ENCODE measurements around the gene PPP1R12B.

GRCh38 chr1:202578001-202578504, 229.6 kb downstream of the PPP1R12B start:
- no peak for TF ChIP-seq CTCF (IDR thresholded peaks at IDR 0.05)
- no peak for TF ChIP-seq POLR2AphosphoS5 (IDR thresholded peaks at IDR 0.05; ENCODE audit: low read depth, low read length)
- TF ChIP-seq REST (IDR thresholded peaks at IDR 0.05; ENCODE audit: insufficient read depth in 1 of 2, low read depth in 2 of 2, low read length in 1 of 2) = no peak
- TF ChIP-seq SIN3A (IDR thresholded peaks at IDR 0.05; ENCODE audit: borderline replicate concordance, insufficient read depth, low read depth, low read length) = no peak
- TF ChIP-seq TCF7L2 (IDR thresholded peaks at IDR 0.05; ENCODE audit: low read depth, low read length) = no peak

All from Panc1 (cell line).